CD4-positive, alpha-beta T cell treated with Interleukin-15 for 4 hours (primary cell): Measurements from ENCODE around the gene ABCB9.
"Not testable (repeated sequence)": the region's sequence is repeated elsewhere in the genome, so short reads cannot be mapped to it uniquely, and the experiment has no call there.

Experiments used
- DNase-seq: peaks from one replicate; pipeline ENCODE4 v3.0.0-alpha.2; 2020; ENCODE audit warnings: low spot score

Gene ABCB9

DNA sequence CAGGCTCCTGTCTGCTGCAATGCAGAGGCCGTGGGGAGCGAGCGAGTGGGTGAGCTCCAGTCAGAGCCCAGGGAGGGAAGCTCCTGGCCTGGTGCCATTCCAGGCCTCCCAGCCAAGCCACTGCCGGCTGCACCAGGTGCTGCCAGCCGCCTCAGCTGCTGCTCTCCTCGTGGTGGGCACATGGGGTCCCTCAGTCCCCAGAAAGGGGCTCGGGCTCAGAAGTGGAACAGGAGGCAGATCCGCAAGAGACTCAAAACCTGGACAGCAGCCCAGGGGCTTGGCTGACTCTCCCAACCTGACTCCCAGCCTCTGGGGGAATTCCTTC is 2.4 kb downstream of the ABCB9 start:
- no peak for DNase-seq

- no peak for DNase-seq
Measured at GRCh38 chr12:122961531-122962329, 4.5 kb downstream of the ABCB9 start.

- no peak for DNase-seq
Measured at GRCh38 chr12:122960193-122960569, 6.1 kb downstream of the ABCB9 start.

DNA sequence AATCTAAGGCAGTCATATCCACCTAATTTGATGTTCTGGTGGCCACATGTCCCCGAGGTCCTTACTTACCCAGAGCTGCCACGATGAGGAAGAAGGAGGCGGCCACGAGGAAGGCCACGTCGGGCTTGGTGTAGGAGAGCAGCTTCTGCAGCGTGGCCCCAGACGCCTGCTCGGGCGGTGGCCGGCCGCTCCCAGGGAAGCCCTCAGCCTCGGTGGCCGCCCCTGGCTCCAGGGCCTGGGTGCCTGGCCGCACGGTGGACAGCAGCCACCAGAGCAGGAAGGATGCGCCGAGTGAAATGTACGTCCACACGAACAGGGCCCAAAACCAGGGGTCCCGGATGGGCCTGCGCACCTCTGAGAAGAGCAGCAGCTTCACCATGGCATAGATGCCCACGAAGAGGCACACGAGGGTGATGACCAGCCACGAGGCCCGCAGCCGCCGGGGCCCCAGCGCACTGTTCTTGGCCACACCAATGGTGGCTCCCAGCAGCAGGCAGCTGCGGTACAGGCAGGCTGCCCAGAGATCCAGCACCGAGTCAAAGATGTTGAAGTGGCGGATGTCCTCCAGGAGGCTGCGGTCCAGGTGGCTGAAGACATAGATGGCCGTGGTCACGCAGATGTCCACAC is 6.6 kb downstream of the ABCB9 start:
- no peak for DNase-seq

DNA sequence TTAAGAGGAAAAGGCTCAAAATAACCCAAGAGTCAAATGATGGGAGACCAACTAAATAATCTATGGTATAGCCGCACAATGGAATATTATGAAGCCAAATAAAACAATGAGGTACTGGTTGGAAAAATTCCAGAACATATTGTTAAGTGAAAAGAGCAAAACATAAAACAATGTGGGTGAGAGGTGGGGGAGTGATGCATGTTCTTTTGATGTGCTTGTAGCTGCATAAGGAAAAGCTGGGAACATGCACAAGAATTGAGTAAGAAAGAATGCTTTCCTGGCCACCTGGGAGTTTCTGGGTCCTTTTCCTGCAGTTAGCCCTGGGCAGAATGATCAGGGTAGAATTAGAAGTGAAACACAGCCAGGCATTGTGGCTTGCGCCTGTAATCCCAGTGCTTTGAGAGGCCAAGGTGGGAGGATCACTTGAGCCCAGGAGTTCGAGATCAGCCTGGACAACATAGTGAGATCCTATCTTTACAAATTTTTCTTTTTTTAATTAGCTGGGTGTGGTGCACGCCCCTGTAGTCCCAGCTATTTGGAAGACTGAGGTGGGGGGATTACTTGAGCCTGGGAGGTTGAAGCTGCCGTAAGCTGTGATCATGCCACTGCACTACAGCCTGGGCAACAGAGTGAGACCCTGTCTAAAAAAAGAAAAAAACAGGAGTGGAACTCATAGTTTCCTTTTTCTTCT is 7.9 kb downstream of the ABCB9 start:
- no peak for DNase-seq

DNA sequence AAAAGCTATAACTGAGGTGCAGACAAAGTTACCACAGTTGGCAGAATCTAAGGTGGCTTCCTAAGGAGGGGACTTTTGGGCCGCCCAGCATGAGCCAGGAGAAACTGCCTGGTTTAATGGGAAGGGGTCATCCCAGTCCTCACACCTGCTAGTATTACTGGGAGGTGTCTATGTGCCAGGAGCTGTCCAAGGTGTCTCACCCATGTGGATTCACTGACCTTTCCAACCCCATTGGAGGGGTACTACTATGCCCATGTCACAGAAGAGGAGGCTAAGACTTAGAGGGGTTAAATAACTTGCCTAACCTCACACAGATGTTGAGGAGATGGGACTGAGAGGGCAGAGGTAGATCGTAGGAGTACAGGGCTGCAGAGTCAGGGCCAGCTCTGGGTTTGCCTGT is 10.2 kb downstream of the ABCB9 start:
- no peak for DNase-seq

GRCh38 chr12:122955156-122955555 is 11.1 kb downstream of the ABCB9 start:
- DNase-seq, result no peak

DNA sequence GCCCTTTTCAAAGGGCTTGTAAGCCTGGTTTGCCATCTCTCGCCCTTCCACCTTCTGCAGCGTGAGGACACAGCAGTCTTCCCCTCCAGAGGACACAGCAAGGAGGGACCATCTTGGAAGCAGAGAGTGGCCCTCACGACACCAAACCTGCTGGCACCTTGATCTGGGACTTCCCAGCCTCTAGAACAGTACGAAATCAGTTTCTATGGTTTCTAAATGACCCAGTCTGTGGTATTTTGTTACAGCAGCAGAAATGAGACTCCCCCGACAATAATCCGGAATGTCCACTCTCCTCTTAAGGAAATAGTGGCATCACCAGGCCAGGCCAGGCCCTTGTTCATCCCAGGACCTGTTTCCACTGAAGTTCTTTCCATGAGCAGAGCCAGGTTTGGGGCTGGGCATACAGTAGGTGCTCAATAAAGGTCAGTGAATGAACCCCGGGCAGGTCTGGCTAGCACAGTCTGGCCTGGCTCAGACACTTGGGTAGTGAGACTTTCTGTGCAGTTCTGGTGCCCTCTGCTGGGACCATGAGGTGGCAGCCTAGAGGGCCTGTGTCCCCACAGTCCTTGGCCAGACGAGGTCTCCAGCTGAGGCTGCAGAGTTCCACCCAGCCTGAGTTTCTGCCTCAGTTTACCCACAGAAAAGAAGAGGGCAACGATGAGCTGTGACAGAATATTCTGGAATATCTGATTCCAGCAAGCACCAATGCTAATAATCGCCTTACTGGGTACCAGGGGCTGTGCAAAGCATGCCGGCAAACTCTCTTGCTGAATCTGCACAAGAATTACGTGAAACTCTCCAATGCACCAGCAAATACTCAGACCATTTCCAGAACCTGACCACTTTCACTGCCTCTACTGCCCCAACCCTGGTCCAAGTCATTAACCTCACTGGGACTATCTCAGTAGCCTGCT is 14.0 kb downstream of the ABCB9 start:
- peak; percentile 76 for DNase-seq

DNA sequence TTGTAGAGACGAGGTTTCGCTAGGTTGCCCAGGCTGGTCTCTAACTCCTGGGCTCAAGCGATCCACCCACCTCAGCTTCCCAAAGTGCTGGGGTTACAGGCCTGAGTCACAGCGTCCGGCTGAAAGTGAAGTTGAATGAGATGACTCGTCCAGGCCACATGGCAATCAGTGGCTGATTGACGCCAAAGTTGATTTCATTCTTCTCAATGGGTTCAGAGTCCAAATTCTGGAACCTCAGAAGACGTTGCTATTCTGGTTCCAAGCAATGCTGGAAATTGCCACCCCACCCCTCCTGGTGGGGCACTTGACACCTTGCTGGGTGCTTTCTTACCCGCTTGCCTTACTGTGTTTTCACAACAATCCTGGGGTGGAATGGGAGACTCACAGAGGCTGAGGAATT is 14.9 kb downstream of the ABCB9 start:
- DNase-seq, result no peak

- no peak for DNase-seq
Measured at GRCh38 chr12:122949816-122950675, 16.2 kb downstream of the ABCB9 start.

GRCh38 chr12:122949405-122949804 is 16.9 kb downstream of the ABCB9 start:
- no peak for DNase-seq

DNA sequence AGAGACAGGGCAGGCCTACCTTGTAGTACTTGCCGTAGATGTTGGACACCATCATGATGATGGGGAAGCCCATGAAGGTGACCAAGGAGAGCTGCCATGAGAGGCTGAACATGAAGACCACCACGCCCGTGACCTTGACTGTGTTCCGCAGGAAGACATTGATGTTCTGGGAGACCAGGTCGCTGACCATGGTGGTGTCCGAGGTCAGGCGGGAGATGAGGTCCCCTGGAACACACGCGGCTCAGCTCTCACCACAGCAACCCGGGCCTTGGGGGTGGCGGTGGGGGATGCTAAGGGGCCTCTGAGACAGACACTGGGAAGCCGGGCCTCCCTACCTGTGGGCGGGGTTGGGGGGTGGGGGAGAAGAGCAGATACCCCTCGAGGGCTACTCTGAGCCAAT is 17.7 kb downstream of the ABCB9 start:
- no peak for DNase-seq

DNA sequence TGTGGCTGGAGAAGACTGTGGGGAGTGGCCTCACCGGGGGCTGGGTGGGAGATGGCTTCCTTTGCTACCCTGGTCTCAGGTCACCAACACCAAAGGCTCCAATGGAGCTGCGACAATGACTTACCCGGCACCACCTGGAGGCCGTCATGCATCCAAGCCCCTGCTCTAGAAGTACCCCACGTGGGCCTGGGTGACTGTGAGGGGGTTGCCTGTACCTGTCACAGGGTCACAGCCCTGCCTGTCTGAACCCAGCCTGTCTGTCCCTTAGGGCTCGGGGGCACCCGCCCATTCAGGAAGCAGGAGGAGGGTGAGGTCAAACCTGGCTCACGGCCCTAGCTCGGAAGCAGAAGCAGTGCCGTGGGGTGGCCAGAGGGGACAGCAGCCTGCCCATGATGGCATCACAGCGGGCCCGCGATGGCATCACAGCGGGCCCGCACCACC is 18.9 kb downstream of the ABCB9 start:
- no peak for DNase-seq

GRCh38 chr12:122946690-122947341 is 19.4 kb downstream of the ABCB9 start:
- peak; percentile 80 for DNase-seq

DNA sequence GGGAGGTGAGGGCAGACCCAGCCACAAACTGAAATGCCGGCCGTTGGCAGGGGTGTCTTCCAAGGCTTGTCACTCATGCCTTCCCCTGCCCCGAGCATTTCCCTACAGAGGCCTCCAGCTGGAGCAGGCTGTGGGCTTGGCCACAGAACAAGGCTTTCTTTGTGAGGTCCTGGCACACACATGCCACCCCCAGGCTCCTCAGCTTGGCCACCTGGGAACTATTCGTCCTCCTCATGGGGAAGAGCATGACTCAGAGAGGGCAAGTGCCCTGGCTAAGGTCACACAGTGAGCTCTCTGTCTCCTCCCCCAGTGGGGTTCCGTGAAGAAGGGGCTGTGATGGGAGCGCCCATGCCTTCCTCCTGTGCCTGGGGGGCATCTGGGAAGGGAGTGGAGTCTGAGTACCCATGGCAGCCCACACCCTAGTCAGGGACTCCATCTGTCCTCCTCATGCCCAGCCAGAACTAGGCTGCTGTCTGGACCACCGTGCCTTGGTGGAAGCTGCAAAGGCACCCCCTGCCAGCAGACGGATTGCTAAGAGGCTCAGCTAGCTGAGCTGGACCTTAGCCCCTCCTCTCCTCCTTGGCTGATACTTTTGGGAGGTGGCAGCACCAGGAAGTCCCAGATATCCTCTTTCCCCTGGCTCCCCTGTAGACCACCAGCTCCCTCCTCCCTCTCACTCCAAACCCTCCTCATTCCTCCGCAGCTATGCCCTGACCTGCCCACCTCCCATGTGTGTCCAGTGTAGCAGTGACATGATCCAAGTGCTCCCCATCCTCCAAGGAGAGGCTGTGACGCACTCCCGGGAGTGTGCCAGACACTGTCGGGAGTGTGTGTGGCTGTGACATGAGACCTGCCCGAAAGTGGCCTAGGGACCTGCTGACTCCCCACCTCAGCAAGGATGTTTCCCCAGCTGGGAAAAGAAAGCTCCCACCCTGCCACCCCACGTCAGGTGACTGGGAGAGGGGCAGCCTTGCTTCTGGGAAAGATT is 21.4 kb downstream of the ABCB9 start:
- no peak for DNase-seq

- DNase-seq, result no peak
Measured at GRCh38 chr12:122943196-122943595, 23.1 kb downstream of the ABCB9 start.

DNA sequence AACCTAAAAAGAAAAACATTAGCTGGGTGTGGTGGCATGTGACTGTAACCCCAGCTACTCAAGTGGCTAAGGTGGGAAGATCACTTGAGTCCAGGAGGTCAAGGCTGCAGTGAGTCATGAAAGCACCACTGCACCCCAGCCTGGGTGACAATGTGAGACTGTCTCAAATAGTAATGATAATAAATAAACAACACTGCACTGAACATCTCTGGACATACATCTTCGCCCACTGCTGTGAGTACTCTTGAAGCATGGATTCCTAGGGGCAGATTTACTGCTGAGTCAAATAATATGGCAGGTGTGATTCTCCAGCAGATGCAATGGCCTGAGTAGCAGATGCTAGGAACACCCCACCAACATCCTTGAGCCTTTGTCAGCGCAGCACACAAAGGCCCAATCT is 23.6 kb downstream of the ABCB9 start:
- no peak for DNase-seq

- not testable (repeated sequence) for DNase-seq
Measured at GRCh38 chr12:122941351-122941750, 24.9 kb downstream of the ABCB9 start.

DNA sequence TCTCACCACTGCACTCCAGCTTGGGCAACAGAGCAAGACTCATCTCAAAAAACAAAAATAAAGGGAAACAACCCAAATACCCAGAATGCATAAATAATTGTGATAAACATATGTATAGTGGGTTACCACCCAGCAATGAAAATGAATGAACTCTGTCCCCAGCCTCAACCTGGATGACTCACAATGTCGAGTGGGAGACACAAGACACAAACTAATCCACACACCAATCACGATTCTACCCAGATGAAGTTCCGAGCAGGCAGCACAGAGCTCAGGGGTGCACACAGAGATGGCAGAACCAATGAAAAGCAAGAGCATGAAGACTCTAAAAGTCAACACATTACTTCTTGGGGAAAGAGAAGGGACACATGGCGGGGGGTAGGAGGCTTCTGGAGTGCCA is 27.1 kb downstream of the ABCB9 start:
- no peak for DNase-seq
